Measurements from ENCODE around the gene ZCCHC12. TPM values are rescaled to one million over a fixed set of nuclear protein-coding genes. Genes with fewer than 3 reads are reported as not detected.

The ZCCHC12 gene
- polyA plus RNA-seq, 4 donors: 1.1 to 1.4 (median 1.2) TPM

- DNase-seq (ENCODE audit: low read depth in 4 of 4, low spot score in 2 of 4): no peak
Measured at GRCh38 chrX:118865231-118865630, 41.6 kb downstream of the ZCCHC12 start.

- DNase-seq (ENCODE audit: low read depth in 4 of 4, low spot score in 2 of 4): no peak
Measured at GRCh38 chrX:118867251-118867650, 43.6 kb downstream of the ZCCHC12 start.

- DNase-seq (ENCODE audit: low read depth in 4 of 4, low spot score in 2 of 4): no peak
Measured at GRCh38 chrX:118872102-118872566, 48.5 kb downstream of the ZCCHC12 start.

Other genes starting within 250 kb of the ZCCHC12 start
- gene IL13RA1, start 96.2 kb upstream of the ZCCHC12 start, polyA plus RNA-seq (ENCODE audit: insufficient read length in 4 of 4): 10 to 100 TPM; 47.1 to 63.4 (median 57.2) TPM
- 1 to 10 TPM in 2 of 4 donors, under 1 TPM in 2; 0.81 to 1.3 (median 0.99) TPM for gene LONRF3, start 150.8 kb downstream of the ZCCHC12 start, polyA plus RNA-seq (ENCODE audit: insufficient read length in 4 of 4)
- gene CT47C1, start 249.2 kb downstream of the ZCCHC12 start, polyA plus RNA-seq (ENCODE audit: insufficient read length in 4 of 4): not detected